RCC 7860 (cell line): ENCODE data around the gene FRS2.

Experiments used
- DNase-seq: peaks from one replicate; pipeline ENCODE4 v3.0.0-alpha.2; 2015; ENCODE audit warnings: low spot score
- FAIRE-seq: peaks from 2 replicates; lab custom pipeline; 2012; peaks lifted over from hg19 to GRCh38; lab: Jason Lieb, UNC

FRS2 gene

DNA sequence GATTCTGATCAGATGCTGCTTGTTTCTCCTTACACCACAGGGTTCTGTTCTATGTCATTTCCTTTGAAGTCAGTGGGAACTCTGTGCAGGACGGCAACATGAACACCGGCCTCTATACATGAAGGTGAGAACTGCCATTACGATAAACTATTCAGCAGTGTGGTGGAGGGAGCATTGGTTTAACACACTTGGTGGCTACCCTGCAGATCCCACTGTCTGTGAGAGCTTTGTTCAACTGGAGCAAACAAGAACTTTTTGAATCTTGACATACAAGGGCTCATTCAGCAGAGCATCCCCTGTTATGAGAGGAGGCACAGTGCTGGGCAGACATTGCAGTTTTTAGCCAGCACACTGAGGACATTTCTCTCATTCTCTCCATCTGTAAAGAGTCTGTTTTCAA lies 10.7 kb upstream of the FRS2 start:
- DNase-seq (no peak), FAIRE-seq (no peak)

DNA sequence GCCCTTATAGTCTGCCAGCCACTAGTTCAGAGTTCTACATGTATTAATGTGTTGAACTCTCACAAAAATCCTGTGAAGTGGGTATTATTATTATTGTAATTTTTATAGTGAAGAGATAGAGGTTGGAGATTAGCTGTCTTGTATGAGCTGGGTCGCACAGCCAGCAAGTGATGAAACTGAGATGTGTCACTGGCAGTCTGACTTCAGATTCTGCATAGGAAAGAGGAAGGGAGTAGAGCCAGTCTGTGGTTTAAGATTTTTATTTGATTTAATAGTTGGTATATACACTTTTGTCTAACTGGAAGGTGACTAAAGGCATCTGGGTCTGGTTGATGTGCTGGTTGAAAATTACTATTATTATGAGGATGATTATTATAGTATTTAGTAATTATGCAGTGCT lies 5.8 kb upstream of the FRS2 start:
- no peak for FAIRE-seq
- no peak for DNase-seq

DNA sequence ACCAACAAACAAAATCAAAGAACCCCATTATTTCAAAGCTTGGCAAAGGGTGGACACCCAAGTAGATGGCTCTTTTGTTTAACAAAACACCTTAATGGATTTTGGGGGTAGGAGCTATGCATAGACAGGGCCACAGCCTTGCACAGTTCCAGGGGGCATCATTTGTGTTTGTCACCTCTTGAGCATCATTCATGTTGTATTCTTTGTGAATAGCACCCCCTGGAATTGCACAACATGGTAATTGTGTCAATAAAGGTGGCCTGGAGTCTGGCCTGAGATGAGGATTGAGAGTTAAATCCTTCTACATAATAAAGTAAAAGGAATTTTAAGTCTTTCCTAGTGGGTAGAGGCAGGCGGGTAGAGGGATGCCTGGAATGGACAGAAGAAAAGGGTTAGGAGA lies 3.3 kb upstream of the FRS2 start:
- FAIRE-seq (no peak), DNase-seq (no peak)

- no peak for FAIRE-seq
- no peak for DNase-seq
These were observed 2.8 kb upstream of the FRS2 start for GRCh38 chr12:69467366-69467765.

- FAIRE-seq: no peak
- DNase-seq: no peak
These were observed 1.8 kb upstream of the FRS2 start for GRCh38 chr12:69468237-69469026.

GRCh38 chr12:69469854-69470188 lies 367 bp upstream of the FRS2 start:
- no peak for FAIRE-seq

DNA sequence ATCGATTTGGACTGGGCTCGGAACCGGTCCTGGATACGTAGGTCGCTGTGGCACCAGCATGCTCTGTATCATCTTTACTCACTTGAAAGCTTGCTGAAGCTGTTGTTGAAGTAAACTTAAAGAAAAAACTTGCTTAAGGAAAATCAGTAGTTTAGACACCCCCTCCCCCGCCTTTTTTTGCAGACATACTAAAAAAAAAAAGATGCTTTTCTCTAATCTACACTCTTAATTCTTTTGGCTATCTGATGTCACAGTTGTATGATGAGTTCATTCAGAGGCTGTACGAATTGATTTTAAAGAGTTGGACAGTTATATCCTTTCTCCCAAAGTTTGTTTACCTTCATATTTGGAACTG lies 865 bp downstream of the FRS2 start:
- FAIRE-seq: no peak
- no peak for DNase-seq

More at GRCh38 chr12:69469854-69470188, 367 bp upstream of the FRS2 start:
- DNase-seq: no peak

- DNase-seq (no peak), FAIRE-seq (no peak)
These were observed 1.6 kb downstream of the FRS2 start for GRCh38 chr12:69471667-69472385.

DNA sequence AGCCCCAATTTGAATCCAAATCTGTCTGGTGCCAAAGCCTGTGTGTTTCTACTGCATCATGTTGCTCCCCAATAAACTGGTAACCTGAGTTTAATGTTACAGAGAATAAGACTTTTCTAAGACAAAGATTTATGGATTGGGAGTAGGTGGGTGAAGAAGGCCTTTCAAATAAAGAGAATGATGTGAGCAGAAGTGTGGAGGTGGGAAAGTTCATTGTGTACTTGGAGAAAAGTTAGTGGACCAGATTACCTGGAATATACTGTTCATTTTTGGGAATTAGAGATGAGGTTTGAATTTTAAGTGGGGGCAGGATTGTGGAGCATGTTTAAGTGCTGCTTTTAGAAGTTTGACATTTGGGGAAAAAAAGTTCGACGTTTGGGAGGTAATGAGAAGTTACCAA lies 3.1 kb downstream of the FRS2 start:
- FAIRE-seq (no peak), DNase-seq (no peak)

GRCh38 chr12:69474456-69474855 lies 4.3 kb downstream of the FRS2 start:
- DNase-seq (no peak), FAIRE-seq (no peak)

DNA sequence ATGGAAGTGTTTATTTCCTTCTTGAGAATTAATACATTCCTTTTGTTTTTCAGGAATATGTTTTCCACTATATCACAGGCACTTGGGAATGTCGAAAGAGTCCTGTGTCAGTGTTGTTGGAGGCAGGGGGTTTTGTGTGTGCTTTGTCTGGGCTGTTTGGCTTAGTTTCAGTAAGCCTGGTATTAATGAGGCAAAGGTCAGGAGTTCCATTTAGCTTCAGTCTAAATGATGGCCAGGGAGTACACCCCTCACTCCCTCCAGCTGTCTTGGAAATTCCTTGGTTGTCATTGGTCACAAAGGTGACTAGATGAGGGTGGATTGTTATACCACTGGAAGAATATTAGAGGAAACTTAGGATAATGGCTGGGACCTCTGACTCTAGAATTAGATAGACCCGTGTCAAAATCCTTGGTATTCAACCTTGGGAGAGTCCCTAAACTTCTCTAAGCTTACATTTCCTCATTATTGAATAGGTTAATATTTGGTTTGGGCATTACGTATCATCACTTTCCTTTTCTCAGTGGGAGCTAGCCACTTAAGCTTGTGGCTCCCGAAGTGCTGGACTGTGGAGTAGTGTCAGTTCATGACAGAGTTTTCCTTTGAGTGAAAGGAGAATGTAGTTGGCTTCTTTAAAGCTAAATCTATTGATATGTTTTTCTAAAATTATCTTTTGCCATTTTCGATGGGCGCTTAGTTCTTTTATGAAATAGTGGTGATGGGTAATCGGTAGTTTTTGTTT lies 5.2 kb downstream of the FRS2 start:
- FAIRE-seq (no peak), DNase-seq (no peak)

GRCh38 chr12:69476276-69477017 lies 6.3 kb downstream of the FRS2 start:
- DNase-seq (no peak), FAIRE-seq (no peak)

DNA sequence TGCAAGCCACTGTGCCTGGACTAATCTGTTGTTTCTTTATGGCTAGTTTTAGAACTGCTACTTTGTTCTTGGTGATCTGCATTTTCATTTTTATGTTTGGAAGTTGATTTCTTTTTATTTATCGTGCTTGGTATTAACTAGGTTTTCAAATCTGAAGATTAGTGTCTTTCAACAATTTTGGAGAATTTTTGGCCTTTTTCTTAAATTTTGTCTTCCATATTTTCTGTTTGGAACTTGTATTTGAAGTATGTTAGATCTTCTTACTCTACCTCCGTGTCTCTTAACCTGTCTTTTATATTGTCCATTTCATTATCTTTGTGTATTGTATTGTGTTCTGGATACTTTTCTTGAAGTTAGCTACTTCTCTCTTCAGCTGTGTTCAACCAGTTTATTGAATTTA lies 9.5 kb downstream of the FRS2 start:
- DNase-seq (no peak), FAIRE-seq (no peak)

DNA sequence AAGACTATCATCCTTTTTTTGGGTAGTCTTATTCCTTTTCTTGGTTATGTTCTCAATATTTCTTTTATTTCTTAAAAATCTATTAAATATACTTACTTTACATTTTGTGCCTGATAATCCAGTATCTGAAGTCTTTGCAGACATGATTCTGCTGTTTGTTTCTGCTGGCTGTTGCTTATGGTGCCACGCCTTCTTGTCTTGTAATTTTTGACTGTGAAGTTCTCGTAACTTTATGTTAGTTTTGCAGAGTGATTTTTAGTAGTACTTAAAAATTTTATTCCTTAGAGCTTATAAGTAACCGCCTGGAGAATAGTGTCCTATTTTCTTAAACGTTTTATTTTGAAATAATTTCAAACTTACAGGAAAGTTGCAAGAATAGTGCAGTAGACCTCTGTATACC lies 10.5 kb downstream of the FRS2 start:
- no peak for FAIRE-seq
- DNase-seq: no peak

GRCh38 chr12:69481133-69481532 lies 10.9 kb downstream of the FRS2 start:
- DNase-seq: no peak
- FAIRE-seq: no peak

- no peak for FAIRE-seq
- DNase-seq: no peak
These were observed 13.5 kb downstream of the FRS2 start for GRCh38 chr12:69483700-69484099.

GRCh38 chr12:69484428-69484827 lies 14.2 kb downstream of the FRS2 start:
- DNase-seq (no peak), FAIRE-seq (no peak)

DNA sequence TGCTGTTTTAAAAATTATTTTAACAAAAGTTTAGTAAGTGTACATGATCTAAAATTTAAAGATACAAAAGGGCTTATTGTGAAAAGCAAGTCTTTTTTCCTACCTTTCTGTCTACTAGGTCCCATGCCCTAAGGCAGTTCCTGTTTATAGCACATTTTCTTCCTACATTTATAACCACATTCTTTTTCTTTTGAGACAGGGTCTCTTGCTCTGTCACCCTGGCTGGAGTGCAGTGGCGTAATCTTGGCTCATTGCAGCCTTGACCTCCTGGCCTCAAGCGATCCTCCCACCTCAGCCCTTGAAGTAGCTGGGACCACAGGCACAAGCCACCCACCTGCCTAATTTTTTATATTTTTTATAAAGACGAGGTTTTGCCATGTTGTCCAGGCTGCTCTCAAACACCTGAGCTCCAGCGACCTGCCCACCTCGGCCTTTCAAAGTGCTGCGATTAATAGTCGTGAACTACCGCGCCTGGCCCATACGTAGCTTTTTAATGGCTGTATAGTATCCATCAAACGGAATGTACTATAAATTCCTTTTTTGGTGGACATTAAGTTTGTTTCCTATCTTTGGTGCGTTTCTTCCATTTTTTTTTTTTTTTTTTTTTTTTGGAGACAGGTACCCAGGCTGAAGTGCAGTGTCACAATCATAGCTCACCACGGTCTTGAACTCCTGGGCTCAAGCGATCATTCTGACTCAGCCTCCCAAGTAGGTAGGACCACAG lies 20.9 kb downstream of the FRS2 start:
- DNase-seq (no peak), FAIRE-seq (no peak)

DNA sequence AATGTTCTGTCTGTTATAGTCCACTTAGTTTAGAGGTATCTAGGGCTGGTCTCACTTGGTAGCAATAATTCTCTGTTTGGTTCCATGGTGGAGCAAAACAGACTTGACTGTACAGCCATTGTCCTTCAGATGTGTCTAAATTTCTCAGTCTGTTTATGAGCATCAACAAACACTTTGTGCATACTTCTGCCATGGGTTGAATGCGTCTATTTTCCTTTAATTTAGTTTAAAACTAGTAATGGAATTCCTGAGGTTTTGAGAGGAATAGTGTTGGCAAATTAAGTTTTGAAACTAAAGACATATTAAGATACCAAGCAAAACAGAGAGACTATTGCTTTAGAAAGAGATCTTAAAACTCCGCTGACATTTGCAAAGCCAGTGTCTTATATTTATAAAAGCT lies 22.6 kb downstream of the FRS2 start:
- FAIRE-seq (no peak), DNase-seq (no peak)

- no peak for FAIRE-seq
- no peak for DNase-seq
These were observed 24.9 kb downstream of the FRS2 start for GRCh38 chr12:69495071-69495470.
